Measurements from ENCODE around the gene IGFL1. TPM values are rescaled to one million over a fixed set of nuclear protein-coding genes. Genes with fewer than 3 reads are reported as not detected.

IGFL1 gene
- total and polyA plus RNA-seq, 2 of the 4 experiments (the other 2 are of a cell fraction), result not detected

DNA sequence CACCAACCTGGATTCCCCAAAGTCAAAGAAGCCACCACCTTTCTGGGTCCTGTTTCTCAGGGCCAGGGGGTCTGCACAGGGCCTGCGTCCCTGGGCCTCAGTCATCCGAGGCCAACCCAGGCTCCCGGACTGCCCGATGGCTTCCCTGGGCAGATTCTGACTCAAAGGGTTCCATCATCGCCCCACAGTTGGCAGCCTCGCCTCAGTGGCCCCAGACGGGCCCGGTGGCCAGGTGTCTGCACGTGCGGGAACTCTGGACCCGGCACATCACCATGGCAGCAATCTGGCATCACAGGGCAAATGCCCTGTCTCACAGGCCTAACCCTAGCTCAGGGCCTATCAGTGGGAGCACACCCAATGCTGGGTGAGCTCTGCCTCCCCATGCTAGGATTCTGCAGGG lies 2.9 kb downstream of the IGFL1 start:
- intact Hi-C loops (cut with micrococcal nuclease), result no loop called here
- CTCF ChIA-PET, result no interaction called here

More for the DNA sequence above, 2.9 kb downstream of the IGFL1 start:
- no peak overlapping the region for H2BK15ac ChIP-seq (ENCODE audit: low read depth, low read length)
- no peaks in the 10 kb centered on the region for H3K79me1 ChIP-seq (ENCODE audit: low read depth in 1 of 2, low read length in 2 of 2)
- in situ Hi-C loops (cut with MboI; ENCODE audit: low sequenced_read_pairs) (no loop called here), dilution Hi-C loops (cut with HindIII; ENCODE audit: low sequenced_read_pairs, unreplicated experiment) (no loop called here)
- H3K9me3 ChIP-seq (ENCODE audit: control insufficient read depth, insufficient read depth, low read length), result no peaks in the 10 kb centered on the region
- H2BK5ac ChIP-seq (ENCODE audit: low read depth, low read length, poor library complexity, severe bottlenecking), result no peak overlapping the region
- no peak overlapping the region for H3K18ac ChIP-seq (ENCODE audit: low read depth, low read length)
- H4K5ac ChIP-seq (ENCODE audit: low read depth, low read length), result no peak overlapping the region
- H3K56ac ChIP-seq (ENCODE audit: extremely low read depth, insufficient read depth, low read length), result no peak overlapping the region
- H2BK120ac ChIP-seq (ENCODE audit: low read depth, low read length), result no peak overlapping the region
- no peak overlapping the region for H3K4me2 ChIP-seq (ENCODE audit: low read depth, low read length)
- no peak overlapping the region for H4K91ac ChIP-seq (ENCODE audit: insufficient read depth, low read depth, low read length)
- H2BK20ac ChIP-seq (ENCODE audit: low read depth, low read length), result no peak overlapping the region
- no peaks in the 10 kb centered on the region for H4K20me1 ChIP-seq (ENCODE audit: insufficient read depth, low read length)
- BruUV-seq (replicated peaks), result no TSS peak
- H4K8ac ChIP-seq (ENCODE audit: low read depth in 2 of 2, low read length in 2 of 2), result no peak overlapping the region
- H3K23ac ChIP-seq (ENCODE audit: low read depth, low read length), result no peak overlapping the region
- no peak overlapping the region for H2AK5ac ChIP-seq (ENCODE audit: low read depth, low read length)
- H3K27ac ChIP-seq (ENCODE audit: insufficient read depth, low read length), result no peak overlapping the region
- no peak overlapping the region for H3K4me3 ChIP-seq (ENCODE audit: insufficient read depth, low read depth, low read length)
- H3K27me3 ChIP-seq (ENCODE audit: control insufficient read depth, insufficient read depth, low read length), result peaks cover 41% of the 10 kb centered on the region
- ATAC-seq (ENCODE audit: low read depth) (no peak), DNase-seq (no peak)
- no peak overlapping the region for H3K9ac ChIP-seq (ENCODE audit: low read depth, low read length)
- H3K36me3 ChIP-seq (ENCODE audit: control insufficient read depth, insufficient read depth, low read length), result no peaks in the 10 kb centered on the region
- H3K4me1 ChIP-seq (ENCODE audit: control insufficient read depth, insufficient read depth, low read length), result no peaks in the 10 kb centered on the region
- H2AFZ ChIP-seq (replicated peaks; ENCODE audit: low read length, poor library complexity), result no peak overlapping the region
- TF ChIP-seq CEBPB (IDR thresholded peaks at IDR 0.05; ENCODE audit: low read depth, low read length), result no peak
- TF ChIP-seq, protein P1, sequence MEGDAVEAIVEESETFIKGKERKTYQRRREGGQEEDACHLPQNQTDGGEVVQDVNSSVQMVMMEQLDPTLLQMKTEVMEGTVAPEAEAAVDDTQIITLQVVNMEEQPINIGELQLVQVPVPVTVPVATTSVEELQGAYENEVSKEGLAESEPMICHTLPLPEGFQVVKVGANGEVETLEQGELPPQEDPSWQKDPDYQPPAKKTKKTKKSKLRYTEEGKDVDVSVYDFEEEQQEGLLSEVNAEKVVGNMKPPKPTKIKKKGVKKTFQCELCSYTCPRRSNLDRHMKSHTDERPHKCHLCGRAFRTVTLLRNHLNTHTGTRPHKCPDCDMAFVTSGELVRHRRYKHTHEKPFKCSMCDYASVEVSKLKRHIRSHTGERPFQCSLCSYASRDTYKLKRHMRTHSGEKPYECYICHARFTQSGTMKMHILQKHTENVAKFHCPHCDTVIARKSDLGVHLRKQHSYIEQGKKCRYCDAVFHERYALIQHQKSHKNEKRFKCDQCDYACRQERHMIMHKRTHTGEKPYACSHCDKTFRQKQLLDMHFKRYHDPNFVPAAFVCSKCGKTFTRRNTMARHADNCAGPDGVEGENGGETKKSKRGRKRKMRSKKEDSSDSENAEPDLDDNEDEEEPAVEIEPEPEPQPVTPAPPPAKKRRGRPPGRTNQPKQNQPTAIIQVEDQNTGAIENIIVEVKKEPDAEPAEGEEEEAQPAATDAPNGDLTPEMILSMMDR (conservative IDR thresholded peaks at IDR 0.05; ENCODE audit: low read depth, low read length), result no peak
- TF ChIP-seq CHD1 (IDR thresholded peaks at IDR 0.05; ENCODE audit: low read depth, low read length), result no peak
- no peak for TF ChIP-seq MAFK (IDR thresholded peaks at IDR 0.05; ENCODE audit: low read depth, low read length)
- no peak for TF ChIP-seq MXI1 (IDR thresholded peaks at IDR 0.05; ENCODE audit: borderline replicate concordance, low read depth, low read length)
- TF ChIP-seq SMC3 (IDR thresholded peaks at IDR 0.05; ENCODE audit: low read depth, low read length), result no peak
- TF ChIP-seq, protein P2, sequence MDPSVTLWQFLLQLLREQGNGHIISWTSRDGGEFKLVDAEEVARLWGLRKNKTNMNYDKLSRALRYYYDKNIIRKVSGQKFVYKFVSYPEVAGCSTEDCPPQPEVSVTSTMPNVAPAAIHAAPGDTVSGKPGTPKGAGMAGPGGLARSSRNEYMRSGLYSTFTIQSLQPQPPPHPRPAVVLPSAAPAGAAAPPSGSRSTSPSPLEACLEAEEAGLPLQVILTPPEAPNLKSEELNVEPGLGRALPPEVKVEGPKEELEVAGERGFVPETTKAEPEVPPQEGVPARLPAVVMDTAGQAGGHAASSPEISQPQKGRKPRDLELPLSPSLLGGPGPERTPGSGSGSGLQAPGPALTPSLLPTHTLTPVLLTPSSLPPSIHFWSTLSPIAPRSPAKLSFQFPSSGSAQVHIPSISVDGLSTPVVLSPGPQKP (IDR thresholded peaks at IDR 0.05; ENCODE audit: borderline replicate concordance, low read depth, low read length), result no peak
- no peak for TF ChIP-seq POLR2A (IDR thresholded peaks at IDR 0.05; ENCODE audit: low read depth, low read length)
- TF ChIP-seq RAD21 (IDR thresholded peaks at IDR 0.05; ENCODE audit: low read length), result no peak
- WGBS, 2 experiments (ENCODE audit: extremely low coverage in 2 of 2, insufficient read length in 1 of 2), result 72% methylated on average over 9 of the region's 11 CpGs; no CpG with 5 or more reads in 1 of the 2 experiments
- no peak overlapping the region for H3K14ac ChIP-seq (replicated peaks; ENCODE audit: low read depth, low read length)
- no peak overlapping the region for H2AK9ac ChIP-seq (replicated peaks; ENCODE audit: low read depth, low read length, poor library complexity)
- no peaks in the 10 kb centered on the region for H3K9me1 ChIP-seq (ENCODE audit: insufficient read depth, low read length)
- no peak overlapping the region for H3K4ac ChIP-seq (ENCODE audit: low read depth, low read length)
- POLR2A ChIA-PET (ENCODE audit: unreplicated experiment), result interaction anchor here (0.5 kb wide), 1 partner anchor 25 kb away, joined by 5 read pairs; no protein-coding TSS in a partner anchor
